Spinal cord (tissue), 10 donors: ENCODE results near the gene PHLDB1. TPM values are rescaled to one million over a fixed set of nuclear protein-coding genes. Genes with fewer than 3 reads are reported as not detected.

Experiments used
- DNase-seq, 6 donors: peaks; one replicate each; pipeline versions ENCODE4 v3.0.0 to v3.0.0-alpha.2; 2013 to 2015; ENCODE audit warnings: low spot score in 6 of 6, low read depth in 4 of 6
- H3K27ac ChIP-seq: one replicate; pipeline ENCODE4 v1.5.1; 2013; ENCODE audit warnings: low read depth, low read length, control low read depth
- H3K27me3 ChIP-seq: one replicate; pipeline ENCODE4 v1.6.1; 2013; ENCODE audit warnings: low read length; ENCODE audit not compliant: control insufficient read depth, insufficient read depth
- H3K36me3 ChIP-seq: one replicate; pipeline ENCODE4 v1.6.1; 2013; ENCODE audit warnings: low read length; ENCODE audit not compliant: control insufficient read depth, insufficient read depth
- H3K4me1 ChIP-seq: one replicate; pipeline ENCODE4 v1.6.1; 2013; ENCODE audit warnings: low read length; ENCODE audit not compliant: control insufficient read depth, insufficient read depth
- H3K4me3 ChIP-seq: one replicate; pipeline ENCODE4 v1.5.1; 2013; ENCODE audit warnings: low read depth, low read length, control low read depth
- H3K9me3 ChIP-seq: one replicate; pipeline ENCODE4 v1.6.1; 2013; ENCODE audit warnings: low read length; ENCODE audit not compliant: control insufficient read depth, insufficient read depth
- WGBS: methylation state at CpG from one replicate; pipeline ENCODE4 v1.1.5; 2013; ENCODE audit warnings: missing lambda C conversion rate; ENCODE audit not compliant: insufficient coverage; 5-methylcytosine and 5-hydroxymethylcytosine counted together
- polyA plus RNA-seq, 2 donors: library from polyadenylated mRNA; unstranded; fragments of 120-200 nt; gene quantifications; one replicate each; pipeline ENCODE4 v1.2.1, GENCODE V29; 2013; ENCODE audit not compliant: insufficient read length in 2 of 2
- total RNA-seq, 2 donors: library from RNA; depleted of rRNA in 1 of 2; stranded (reverse); fragments of 120-200 nt in 1 of 2; fragments of >200 nt in 1 of 2; gene quantifications; one replicate each; pipeline versions ENCODE4 v1.2.3 to v1.2.4, GENCODE V29; 2013 to 2014
- donor health status: healthy.

Gene PHLDB1
- total and polyA plus RNA-seq, 4 donors, result 61.3 to 205 (median 115) TPM

DNA sequence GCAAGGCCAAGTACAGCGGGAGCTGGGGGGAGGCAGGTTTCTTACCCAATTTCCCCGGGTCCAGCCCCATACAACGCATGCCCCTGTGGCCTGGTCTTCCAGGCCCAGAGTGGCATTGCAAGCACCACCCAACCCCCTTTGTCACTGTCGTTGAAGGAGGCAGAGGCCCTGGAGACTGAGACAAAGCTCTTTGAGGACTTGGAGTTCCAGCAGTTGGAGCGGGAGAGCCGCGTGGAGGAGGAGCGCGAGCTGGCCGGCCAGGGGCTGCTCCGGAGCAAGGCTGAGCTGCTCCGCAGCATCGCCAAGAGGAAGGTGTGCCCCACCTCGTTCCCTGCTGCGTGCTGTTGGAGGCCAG lies 27.8 kb downstream of the PHLDB1 start:
- H3K9me3 ChIP-seq, result no peaks in the 10 kb centered on the region
- DNase-seq, result peak in 2 of 6 donors; percentile 59 to 67
- no peak overlapping the region for H3K4me3 ChIP-seq
- H3K27me3 ChIP-seq, result no peaks in the 10 kb centered on the region
- H3K27ac ChIP-seq, result peak overlapping the region; percentile 84
- H3K4me1 ChIP-seq, result peaks cover 23% of the 10 kb centered on the region
- WGBS, result 30% methylated on average over 15 of the region's 15 CpGs
- peaks cover 97% of the 10 kb centered on the region for H3K36me3 ChIP-seq

DNA sequence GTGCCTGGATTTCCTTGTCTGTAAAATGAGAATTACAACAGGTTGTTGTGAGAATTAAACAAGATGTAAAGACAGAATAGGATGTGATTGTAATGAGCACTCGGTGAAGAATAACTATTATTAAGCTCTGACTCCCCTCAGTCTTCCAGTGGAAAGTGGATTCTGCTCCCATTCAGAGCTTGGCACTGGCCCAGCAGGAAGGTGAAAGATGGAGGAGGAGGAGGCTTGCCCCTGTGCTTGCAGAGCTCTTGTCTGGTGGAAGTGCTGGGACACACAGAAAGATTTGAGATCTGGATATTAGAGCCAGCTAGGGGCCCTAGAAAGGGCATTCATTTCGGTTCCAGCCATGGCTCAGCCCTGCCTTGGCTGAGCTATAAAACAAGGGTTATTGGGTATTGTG lies 28.2 kb downstream of the PHLDB1 start:
- Histone ChIP-seq H3K9me3 (no peaks in the 10 kb centered on the region), H3K27ac (peak overlapping the region; percentile 84), H3K4me3 (no peak overlapping the region), H3K27me3 (no peaks in the 10 kb centered on the region), H3K36me3 (peaks cover 97% of the 10 kb centered on the region), H3K4me1 (peaks cover 26% of the 10 kb centered on the region)
- no peak for DNase-seq
- WGBS, result 56% methylated on average over 1 of the region's 2 CpGs

DNA sequence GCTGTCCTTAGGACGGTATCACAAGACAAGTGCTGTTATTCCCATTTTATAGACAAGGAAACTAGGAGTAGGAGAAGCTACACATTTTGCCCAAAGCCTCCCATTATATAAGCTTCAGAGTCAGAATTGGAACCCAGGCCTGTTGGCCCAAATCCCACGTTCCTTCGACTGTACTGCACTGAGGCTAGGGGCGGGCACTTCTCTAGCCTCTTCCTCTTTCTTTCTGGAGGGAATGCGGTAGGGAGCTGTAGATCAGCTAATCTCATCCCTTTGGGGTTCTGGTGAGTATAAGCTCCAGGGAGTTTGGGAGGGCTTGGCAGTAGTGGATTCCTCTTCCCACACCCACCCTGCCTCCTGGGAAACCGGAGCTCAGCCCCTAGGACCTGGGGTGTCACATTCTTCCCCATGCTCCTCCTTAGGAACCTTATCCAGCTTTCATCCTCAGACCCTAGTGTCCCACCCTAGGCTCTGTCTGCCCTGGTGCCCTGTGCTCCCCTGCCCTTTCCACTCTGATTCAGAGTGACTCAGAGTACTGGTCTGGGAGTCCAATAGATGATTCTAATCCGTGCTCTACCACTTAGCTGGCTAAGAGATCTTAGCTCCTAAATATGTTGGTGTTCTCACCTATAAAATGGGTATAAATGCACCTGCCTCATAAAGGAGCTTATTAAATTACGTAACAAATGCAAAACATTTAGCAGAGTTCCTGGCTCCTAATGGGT lies 29.3 kb downstream of the PHLDB1 start:
- H3K4me1 ChIP-seq, result peaks cover 30% of the 10 kb centered on the region
- H3K9me3 ChIP-seq, result no peaks in the 10 kb centered on the region
- H3K36me3 ChIP-seq, result peaks cover 97% of the 10 kb centered on the region
- no peaks in the 10 kb centered on the region for H3K27me3 ChIP-seq
- DNase-seq, result no peak
- H3K4me3 ChIP-seq, result no peak overlapping the region
- H3K27ac ChIP-seq, result no peak overlapping the region
- WGBS, result 93% methylated on average over 3 of the region's 8 CpGs

DNA sequence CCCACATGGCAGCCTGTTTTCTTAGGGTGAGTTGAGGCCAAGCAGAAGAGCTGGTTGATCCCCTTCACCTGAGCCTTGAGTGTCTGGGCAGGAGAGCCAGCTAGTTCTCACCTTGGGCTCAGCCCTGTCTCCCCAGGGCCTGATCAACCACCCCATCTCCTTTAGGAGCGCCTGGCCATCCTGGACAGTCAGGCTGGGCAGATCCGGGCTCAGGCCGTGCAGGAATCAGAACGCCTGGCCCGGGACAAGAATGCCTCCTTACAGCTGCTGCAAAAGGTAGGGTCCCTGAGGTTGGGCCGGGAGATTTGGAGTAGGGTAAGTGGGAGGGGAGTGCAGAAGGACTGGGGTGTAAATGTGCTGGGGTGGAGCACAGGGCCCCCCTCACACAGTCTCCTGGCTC lies 31.3 kb downstream of the PHLDB1 start:
- DNase-seq, result no peak
- WGBS, result 89% methylated on average over 3 of the region's 6 CpGs
- no peaks in the 10 kb centered on the region for H3K27me3 ChIP-seq
- H3K27ac ChIP-seq, result no peak overlapping the region
- peaks cover 29% of the 10 kb centered on the region for H3K4me1 ChIP-seq
- H3K9me3 ChIP-seq, result no peaks in the 10 kb centered on the region
- H3K36me3 ChIP-seq, result peaks cover 99% of the 10 kb centered on the region
- no peak overlapping the region for H3K4me3 ChIP-seq

DNA sequence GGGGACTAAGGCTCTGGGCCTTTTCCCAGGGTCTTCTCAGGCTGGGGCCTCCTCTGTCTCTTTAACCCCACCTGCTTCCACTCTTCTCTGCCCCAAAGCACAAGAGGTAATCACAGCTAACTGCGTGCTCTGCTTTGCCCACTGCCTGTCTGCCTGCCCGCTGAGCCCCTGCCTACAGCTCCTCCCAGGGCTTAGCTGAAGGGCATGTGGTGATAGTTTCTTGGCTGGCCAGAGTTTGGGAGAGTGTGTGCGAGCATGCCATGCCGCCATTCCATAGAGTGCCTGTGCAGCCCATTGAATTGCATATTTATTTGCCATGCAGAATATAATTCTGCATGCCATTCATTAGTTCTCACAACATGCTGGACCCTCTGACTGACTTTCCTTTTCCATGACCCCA lies 32.5 kb downstream of the PHLDB1 start:
- Histone ChIP-seq H3K27me3 (no peaks in the 10 kb centered on the region), H3K4me1 (peaks cover 17% of the 10 kb centered on the region), H3K9me3 (no peaks in the 10 kb centered on the region), H3K36me3 (peaks cover 99% of the 10 kb centered on the region), H3K4me3 (no peak overlapping the region), H3K27ac (no peak overlapping the region)
- 100% methylated on average over 2 of the region's 4 CpGs for WGBS
- DNase-seq, result no peak

DNA sequence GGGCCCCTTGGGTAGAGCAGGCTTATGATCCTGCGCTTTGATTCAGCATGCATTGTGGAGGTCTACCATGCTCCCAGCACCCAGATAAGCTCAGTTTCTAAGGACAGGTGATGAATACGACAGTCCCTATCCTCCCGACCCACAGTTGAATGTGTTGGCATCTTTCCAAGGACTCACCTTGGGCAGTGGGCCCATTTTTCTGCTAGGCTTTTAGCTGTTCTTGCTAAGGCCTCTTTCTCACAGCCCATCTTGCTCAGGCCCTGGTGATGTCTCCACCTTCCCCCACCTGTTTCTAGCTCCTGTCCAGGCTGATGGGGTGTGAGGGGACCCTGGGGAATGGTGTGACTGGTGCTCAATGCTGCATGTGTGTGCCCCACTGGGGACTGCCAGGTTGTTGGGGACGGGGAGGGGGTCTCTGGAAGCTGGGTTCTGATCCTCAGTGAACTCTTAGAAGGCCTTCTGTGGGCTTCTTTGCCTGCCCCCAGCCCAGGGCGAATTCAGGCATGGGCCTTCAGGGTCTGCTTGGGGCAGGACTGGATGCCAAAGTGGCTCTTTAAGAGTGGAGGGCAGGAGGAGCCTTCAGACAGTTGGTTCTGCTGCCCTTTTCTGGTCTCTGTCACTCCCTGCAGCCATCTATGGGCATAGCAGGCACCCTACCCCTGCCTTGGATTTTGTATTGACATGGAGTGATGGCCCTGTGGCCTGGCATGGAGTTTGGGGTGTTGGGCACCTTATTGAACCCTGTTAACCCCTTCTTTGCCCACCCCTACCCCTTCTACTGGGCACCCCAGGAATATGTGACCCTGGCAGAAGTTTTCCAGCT lies 33.1 kb downstream of the PHLDB1 start:
- no peaks in the 10 kb centered on the region for H3K27me3 ChIP-seq
- H3K4me1 ChIP-seq, result peaks cover 11% of the 10 kb centered on the region
- H3K27ac ChIP-seq, result no peak overlapping the region
- peaks cover 100% of the 10 kb centered on the region for H3K36me3 ChIP-seq
- WGBS, result 76% methylated on average over 4 of the region's 5 CpGs
- no peak overlapping the region for H3K4me3 ChIP-seq
- DNase-seq, result no peak
- no peaks in the 10 kb centered on the region for H3K9me3 ChIP-seq

DNA sequence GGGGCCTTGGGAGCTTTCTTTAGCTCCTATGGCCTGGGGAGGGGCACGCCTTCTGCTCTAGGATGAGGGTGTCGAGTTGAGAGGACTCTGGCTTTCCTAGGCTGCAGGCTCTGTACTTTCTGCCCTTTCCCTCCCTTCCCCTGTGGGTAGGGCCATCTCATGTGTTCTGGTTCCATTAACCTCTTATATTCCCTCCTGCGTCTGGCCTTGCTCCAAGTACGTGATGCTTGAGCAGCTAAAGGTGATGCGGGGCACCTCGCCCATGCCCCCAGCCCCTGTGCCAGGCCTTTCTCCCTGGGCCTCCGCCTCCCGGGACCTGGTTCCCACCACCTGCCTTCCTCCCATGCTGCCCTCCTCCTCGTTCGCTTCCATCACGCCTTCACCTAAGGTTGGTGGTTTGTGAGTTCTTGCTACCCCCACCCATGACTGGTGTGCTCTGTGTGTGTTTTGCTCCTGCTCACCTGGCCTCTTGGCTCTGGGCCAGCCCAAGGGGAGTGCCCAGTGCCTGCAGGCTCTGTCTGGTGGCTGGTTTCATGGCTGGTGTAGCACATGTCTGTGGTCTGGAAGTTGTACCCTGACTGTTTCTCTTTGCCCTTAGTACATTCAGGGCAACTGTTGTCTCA lies 34.1 kb downstream of the PHLDB1 start:
- peaks cover 7% of the 10 kb centered on the region for H3K4me1 ChIP-seq
- 67% methylated on average over 3 of the region's 11 CpGs for WGBS
- no peaks in the 10 kb centered on the region for H3K27me3 ChIP-seq
- H3K4me3 ChIP-seq, result no peak overlapping the region
- DNase-seq, result no peak
- H3K9me3 ChIP-seq, result no peaks in the 10 kb centered on the region
- no peak overlapping the region for H3K27ac ChIP-seq
- H3K36me3 ChIP-seq, result peaks cover 99% of the 10 kb centered on the region

DNA sequence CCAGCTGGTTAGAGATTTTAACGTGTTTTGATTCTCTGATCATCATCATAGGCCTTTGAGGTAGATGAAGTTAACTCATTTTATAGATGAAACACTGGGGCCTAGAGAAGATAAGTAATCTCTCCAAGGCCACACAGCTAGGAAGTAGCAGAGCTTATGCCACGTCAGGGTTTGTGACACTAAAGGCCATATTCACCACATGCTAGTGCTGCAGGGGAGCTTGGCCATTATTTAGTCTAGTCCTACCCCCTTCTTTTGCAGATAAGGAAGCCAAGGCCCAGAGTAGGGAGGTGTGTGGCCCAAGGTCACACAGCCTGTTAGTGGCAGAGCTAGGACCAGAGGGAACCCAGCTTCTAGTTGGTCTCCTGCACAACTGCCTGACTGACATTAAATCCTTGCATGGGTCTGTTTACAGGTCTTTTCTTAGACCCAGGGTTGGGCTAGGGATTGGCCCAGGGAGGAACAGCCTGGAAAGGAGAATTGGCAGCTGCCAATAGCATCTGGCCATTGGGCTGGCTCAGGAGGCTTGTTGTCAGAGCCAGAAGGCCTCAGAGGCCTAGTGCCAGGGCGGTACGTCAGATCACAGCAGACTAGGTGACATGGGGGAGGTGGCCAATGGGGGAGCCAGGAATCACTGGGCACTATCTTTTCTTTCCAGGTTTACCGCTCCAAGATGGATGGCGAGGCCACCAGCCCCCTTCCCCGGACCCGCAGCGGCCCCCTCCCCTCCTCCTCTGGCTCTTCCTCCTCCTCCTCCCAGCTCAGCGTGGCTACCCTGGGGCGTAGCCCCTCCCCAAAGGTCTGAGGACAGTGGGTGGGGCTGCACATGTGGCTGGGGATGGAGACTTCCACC lies 36.0 kb downstream of the PHLDB1 start:
- 87% methylated on average over 3 of the region's 11 CpGs for WGBS
- no peak for DNase-seq
- no peak overlapping the region for H3K27ac ChIP-seq
- H3K4me1 ChIP-seq, result peaks cover 7% of the 10 kb centered on the region
- no peaks in the 10 kb centered on the region for H3K27me3 ChIP-seq
- no peak overlapping the region for H3K4me3 ChIP-seq
- H3K36me3 ChIP-seq, result peaks cover 94% of the 10 kb centered on the region
- H3K9me3 ChIP-seq, result no peaks in the 10 kb centered on the region

DNA sequence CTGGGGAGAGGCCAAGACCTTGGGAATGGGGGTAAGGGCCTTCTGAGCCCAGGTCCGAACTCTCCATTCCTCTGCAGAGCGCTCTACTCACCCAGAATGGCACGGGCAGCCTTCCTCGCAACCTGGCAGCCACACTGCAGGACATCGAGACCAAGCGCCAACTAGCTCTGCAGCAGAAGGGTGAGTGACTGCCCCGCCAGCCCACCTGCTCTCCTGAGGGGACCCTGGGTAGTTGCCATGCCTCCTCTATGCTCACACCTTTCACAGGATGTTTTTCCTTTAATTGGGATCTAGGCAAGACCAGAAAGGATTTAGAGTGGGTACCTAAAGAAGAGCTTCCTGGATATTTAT lies 36.6 kb downstream of the PHLDB1 start:
- Histone ChIP-seq H3K36me3 (peaks cover 94% of the 10 kb centered on the region), H3K9me3 (no peaks in the 10 kb centered on the region), H3K4me3 (no peak overlapping the region), H3K4me1 (peaks cover 7% of the 10 kb centered on the region), H3K27ac (no peak overlapping the region), H3K27me3 (no peaks in the 10 kb centered on the region)
- DNase-seq, result no peak
- 94% methylated on average over 7 of the region's 7 CpGs for WGBS
